ENCODE data around the gene PALS1. TPM values are rescaled to one million over a fixed set of nuclear protein-coding genes. Genes with fewer than 3 reads are reported as not detected.
A peak's percentile ranks its signal among the peaks of the same experiment; 100 is the strongest.

The PALS1 gene
- total RNA-seq, 1 experiment from 2014 or later: 6.2 TPM

- H3K27ac ChIP-seq (ENCODE audit: low read length): no peak overlapping the region
- no peak overlapping the region for H3K4me2 ChIP-seq (ENCODE audit: low read depth, low read length, poor library complexity, severe bottlenecking)
- no peaks in the 10 kb centered on the region for H4K20me1 ChIP-seq (ENCODE audit: insufficient read depth, low read depth, low read length)
- no peak overlapping the region for H3K9ac ChIP-seq (ENCODE audit: low read length)
- no peaks in the 10 kb centered on the region for H3K9me3 ChIP-seq (ENCODE audit: low read length)
- no peaks in the 10 kb centered on the region for H3K79me2 ChIP-seq (ENCODE audit: low read length)
- H3K9me2 ChIP-seq (replicated peaks; ENCODE audit: insufficient read depth, low read length): no peaks in the 10 kb centered on the region
- H3K36me3 ChIP-seq (ENCODE audit: insufficient read depth, low read length): no peaks in the 10 kb centered on the region
- no peak overlapping the region for H3K4me3 ChIP-seq (ENCODE audit: low read length)
- no peaks in the 10 kb centered on the region for H3K27me3 ChIP-seq (ENCODE audit: low read length)
- H3K4me1 ChIP-seq (ENCODE audit: low read length): no peaks in the 10 kb centered on the region
- H2AFZ ChIP-seq (ENCODE audit: low read length): no peak overlapping the region
- DNase-seq: no peak
Observed at GRCh38 chr14:67221982-67222328, 19.3 kb upstream of the PALS1 start.

GRCh38 chr14:67225523-67225922, 15.7 kb upstream of the PALS1 start:
- Histone ChIP-seq H2AFZ (ENCODE audit: low read length) (no peak overlapping the region), H3K9me3 (ENCODE audit: low read length) (no peaks in the 10 kb centered on the region), H3K9ac (ENCODE audit: low read length) (no peak overlapping the region), H3K4me2 (ENCODE audit: low read depth, low read length, poor library complexity, severe bottlenecking) (no peak overlapping the region), H3K4me1 (ENCODE audit: low read length) (no peaks in the 10 kb centered on the region), H4K20me1 (ENCODE audit: insufficient read depth, low read depth, low read length) (no peaks in the 10 kb centered on the region), H3K79me2 (ENCODE audit: low read length) (no peaks in the 10 kb centered on the region), H3K27ac (ENCODE audit: low read length) (no peak overlapping the region), H3K4me3 (ENCODE audit: low read length) (no peak overlapping the region), H3K36me3 (ENCODE audit: insufficient read depth, low read length) (no peaks in the 10 kb centered on the region), H3K9me2 (replicated peaks; ENCODE audit: insufficient read depth, low read length) (no peaks in the 10 kb centered on the region), H3K27me3 (ENCODE audit: low read length) (no peaks in the 10 kb centered on the region)
- DNase-seq: no peak

- no peak overlapping the region for H3K9ac ChIP-seq (ENCODE audit: low read length)
- no peaks in the 10 kb centered on the region for H3K9me2 ChIP-seq (replicated peaks; ENCODE audit: insufficient read depth, low read length)
- no peaks in the 10 kb centered on the region for H4K20me1 ChIP-seq (ENCODE audit: insufficient read depth, low read depth, low read length)
- DNase-seq: no peak
- no peak overlapping the region for H3K27ac ChIP-seq (ENCODE audit: low read length)
- no peak overlapping the region for H3K4me2 ChIP-seq (ENCODE audit: low read depth, low read length, poor library complexity, severe bottlenecking)
- no peaks in the 10 kb centered on the region for H3K4me1 ChIP-seq (ENCODE audit: low read length)
- H3K27me3 ChIP-seq (ENCODE audit: low read length): no peaks in the 10 kb centered on the region
- no peak overlapping the region for H2AFZ ChIP-seq (ENCODE audit: low read length)
- no peaks in the 10 kb centered on the region for H3K9me3 ChIP-seq (ENCODE audit: low read length)
- no peak overlapping the region for H3K4me3 ChIP-seq (ENCODE audit: low read length)
- H3K36me3 ChIP-seq (ENCODE audit: insufficient read depth, low read length): no peaks in the 10 kb centered on the region
- no peaks in the 10 kb centered on the region for H3K79me2 ChIP-seq (ENCODE audit: low read length)
Observed at GRCh38 chr14:67228325-67228984, 12.8 kb upstream of the PALS1 start.

- Histone ChIP-seq H3K4me3 (ENCODE audit: low read length) (no peak overlapping the region), H3K9ac (ENCODE audit: low read length) (no peak overlapping the region), H3K4me1 (ENCODE audit: low read length) (no peaks in the 10 kb centered on the region), H3K27ac (ENCODE audit: low read length) (no peak overlapping the region), H3K27me3 (ENCODE audit: low read length) (no peaks in the 10 kb centered on the region), H3K36me3 (ENCODE audit: insufficient read depth, low read length) (no peaks in the 10 kb centered on the region), H4K20me1 (ENCODE audit: insufficient read depth, low read depth, low read length) (no peaks in the 10 kb centered on the region), H2AFZ (ENCODE audit: low read length) (no peak overlapping the region), H3K79me2 (ENCODE audit: low read length) (no peaks in the 10 kb centered on the region), H3K4me2 (ENCODE audit: low read depth, low read length, poor library complexity, severe bottlenecking) (no peak overlapping the region), H3K9me2 (replicated peaks; ENCODE audit: insufficient read depth, low read length) (no peaks in the 10 kb centered on the region), H3K9me3 (ENCODE audit: low read length) (no peaks in the 10 kb centered on the region)
- no peak for DNase-seq
Observed at GRCh38 chr14:67232066-67232465, 9.2 kb upstream of the PALS1 start.

- no peaks in the 10 kb centered on the region for H3K4me1 ChIP-seq (ENCODE audit: low read length)
- no peaks in the 10 kb centered on the region for H3K9me3 ChIP-seq (ENCODE audit: low read length)
- no peak overlapping the region for H3K27ac ChIP-seq (ENCODE audit: low read length)
- no peaks in the 10 kb centered on the region for H3K9me2 ChIP-seq (replicated peaks; ENCODE audit: insufficient read depth, low read length)
- H4K20me1 ChIP-seq (ENCODE audit: insufficient read depth, low read depth, low read length): no peaks in the 10 kb centered on the region
- no peaks in the 10 kb centered on the region for H3K27me3 ChIP-seq (ENCODE audit: low read length)
- no peaks in the 10 kb centered on the region for H3K36me3 ChIP-seq (ENCODE audit: insufficient read depth, low read length)
- H3K4me2 ChIP-seq (ENCODE audit: low read depth, low read length, poor library complexity, severe bottlenecking): no peak overlapping the region
- DNase-seq: no peak
- no peak overlapping the region for H3K4me3 ChIP-seq (ENCODE audit: low read length)
- no peaks in the 10 kb centered on the region for H3K79me2 ChIP-seq (ENCODE audit: low read length)
- H3K9ac ChIP-seq (ENCODE audit: low read length): no peak overlapping the region
- no peak overlapping the region for H2AFZ ChIP-seq (ENCODE audit: low read length)
Observed at GRCh38 chr14:67232621-67233020, 8.6 kb upstream of the PALS1 start.

GRCh38 chr14:67237591-67237990, 3.6 kb upstream of the PALS1 start:
- no peak overlapping the region for H2AFZ ChIP-seq (ENCODE audit: low read length)
- H3K36me3 ChIP-seq (ENCODE audit: insufficient read depth, low read length): no peaks in the 10 kb centered on the region
- 0 out of 2 replicates have a peak, but pooled peaks cover 3% of the 10 kb centered on the region for H3K79me2 ChIP-seq (ENCODE audit: low read length)
- peaks cover 4% of the 10 kb centered on the region; the same call in 1 of the 2 replicates for H4K20me1 ChIP-seq (ENCODE audit: insufficient read depth, low read depth, low read length)
- no peak overlapping the region for H3K27ac ChIP-seq (ENCODE audit: low read length)
- H3K9ac ChIP-seq (ENCODE audit: low read length): no peak overlapping the region
- DNase-seq: no peak
- no peaks in the 10 kb centered on the region for H3K9me3 ChIP-seq (ENCODE audit: low read length)
- H3K4me1 ChIP-seq (ENCODE audit: low read length): peaks cover 17% of the 10 kb centered on the region
- no peak overlapping the region for H3K4me2 ChIP-seq (ENCODE audit: low read depth, low read length, poor library complexity, severe bottlenecking)
- no peaks in the 10 kb centered on the region for H3K27me3 ChIP-seq (ENCODE audit: low read length)
- H3K9me2 ChIP-seq (replicated peaks; ENCODE audit: insufficient read depth, low read length): no peaks in the 10 kb centered on the region
- no peak overlapping the region for H3K4me3 ChIP-seq (ENCODE audit: low read length)

GRCh38 chr14:67239582-67239981, 1.7 kb upstream of the PALS1 start:
- Histone ChIP-seq H3K79me2 (ENCODE audit: low read length) (0 out of 2 replicates have a peak, but pooled peaks cover 5% of the 10 kb centered on the region), H3K9me3 (ENCODE audit: low read length) (no peaks in the 10 kb centered on the region), H3K27ac (ENCODE audit: low read length) (no peak overlapping the region), H3K9me2 (replicated peaks; ENCODE audit: insufficient read depth, low read length) (no peaks in the 10 kb centered on the region), H3K27me3 (ENCODE audit: low read length) (no peaks in the 10 kb centered on the region), H3K36me3 (ENCODE audit: insufficient read depth, low read length) (no peaks in the 10 kb centered on the region), H3K4me2 (ENCODE audit: low read depth, low read length, poor library complexity, severe bottlenecking) (no peak overlapping the region), H4K20me1 (ENCODE audit: insufficient read depth, low read depth, low read length) (peaks cover 16% of the 10 kb centered on the region), H3K9ac (ENCODE audit: low read length) (no peak overlapping the region), H3K4me1 (ENCODE audit: low read length) (peaks cover 20% of the 10 kb centered on the region), H2AFZ (ENCODE audit: low read length) (no peak overlapping the region), H3K4me3 (ENCODE audit: low read length) (no peak overlapping the region)
- no peak for DNase-seq

GRCh38 chr14:67240168-67240932, 885 bp upstream of the PALS1 start:
- Histone ChIP-seq H3K27ac (ENCODE audit: low read length) (no peak overlapping the region), H3K27me3 (ENCODE audit: low read length) (no peaks in the 10 kb centered on the region), H3K9me2 (replicated peaks; ENCODE audit: insufficient read depth, low read length) (no peaks in the 10 kb centered on the region)

More at GRCh38 chr14:67240168-67240932, 885 bp upstream of the PALS1 start:
- Histone ChIP-seq H3K36me3 (ENCODE audit: insufficient read depth, low read length) (no peaks in the 10 kb centered on the region), H3K4me2 (ENCODE audit: low read depth, low read length, poor library complexity, severe bottlenecking) (peak overlapping the region; percentile 87), H4K20me1 (ENCODE audit: insufficient read depth, low read depth, low read length) (peaks cover 19% of the 10 kb centered on the region), H3K9me3 (ENCODE audit: low read length) (no peaks in the 10 kb centered on the region), H3K79me2 (ENCODE audit: low read length) (0 out of 2 replicates have a peak, but pooled peaks cover 5% of the 10 kb centered on the region), H2AFZ (ENCODE audit: low read length) (peak overlapping the region; percentile 93), H3K9ac (ENCODE audit: low read length) (peak overlapping the region; percentile 69), H3K4me1 (ENCODE audit: low read length) (peaks cover 20% of the 10 kb centered on the region), H3K4me3 (ENCODE audit: low read length) (peak overlapping the region; percentile 79)
- peak; percentile 65 for DNase-seq
